Measurements from ENCODE around the gene ODAPH. TPM values are rescaled to one million over a fixed set of nuclear protein-coding genes. Genes with fewer than 3 reads are reported as not detected.

The ODAPH gene
- total and polyA plus RNA-seq, 2 of the 4 experiments (the other 2 are of a cell fraction) = not detected

DNA sequence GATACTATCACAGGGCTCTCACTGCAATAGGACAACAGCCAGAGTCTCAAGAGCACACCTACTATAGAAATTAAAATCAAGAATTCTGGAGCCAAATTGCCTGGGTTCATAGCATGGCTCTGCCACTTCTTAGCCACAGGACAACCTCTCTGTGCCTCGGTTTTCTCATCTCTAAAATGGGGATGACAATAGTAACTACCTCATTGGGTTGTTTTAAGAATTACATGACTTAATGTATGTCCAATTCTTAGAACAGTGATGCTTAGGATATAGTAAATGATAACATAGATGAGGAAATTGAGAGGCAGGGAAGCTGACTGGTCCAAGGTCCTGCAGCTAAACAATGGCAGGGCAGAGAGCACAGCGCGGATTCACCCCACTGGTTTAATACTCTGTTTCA is 11.0 kb upstream of the ODAPH start:
- ATAC-seq (ENCODE audit: low read depth) = no peak
- dilution Hi-C loops (cut with HindIII; ENCODE audit: low sequenced_read_pairs, unreplicated experiment) = no loop called here
- no peak overlapping the region for H2AK9ac ChIP-seq (replicated peaks; ENCODE audit: low read depth, low read length, poor library complexity)
- H2BK15ac ChIP-seq (ENCODE audit: low read depth, low read length) = no peak overlapping the region
- H3K23ac ChIP-seq (ENCODE audit: low read depth, low read length) = no peak overlapping the region
- no peak overlapping the region for H3K18ac ChIP-seq (ENCODE audit: low read depth, low read length)
- H3K14ac ChIP-seq (replicated peaks; ENCODE audit: low read depth, low read length) = no peak overlapping the region
- WGBS, 2 experiments (ENCODE audit: extremely low coverage in 2 of 2, insufficient read length in 1 of 2) = no CpG with 5 or more reads among the region's 3 CpGs
- H3K9me1 ChIP-seq (ENCODE audit: insufficient read depth, low read length) = peaks cover 3% of the 10 kb centered on the region; the same call in 1 of the 2 replicates
- no peak overlapping the region for H3K56ac ChIP-seq (ENCODE audit: extremely low read depth, insufficient read depth, low read length)
- H2AK5ac ChIP-seq (ENCODE audit: low read depth, low read length) = no peak overlapping the region
- in situ Hi-C loops (cut with MboI; ENCODE audit: low sequenced_read_pairs) = no loop called here
- TF ChIP-seq MAFK (IDR thresholded peaks at IDR 0.05; ENCODE audit: low read depth, low read length) (no peak), FOS (IDR thresholded peaks at IDR 0.05; ENCODE audit: low read depth, low read length) (no peak), NFE2L2 (IDR thresholded peaks at IDR 0.05; ENCODE audit: low read depth, low read length) (no peak), MXI1 (IDR thresholded peaks at IDR 0.05; ENCODE audit: borderline replicate concordance, low read depth, low read length) (no peak), MAZ (IDR thresholded peaks at IDR 0.05; ENCODE audit: borderline replicate concordance, low read depth, low read length) (no peak), RCOR1 (IDR thresholded peaks at IDR 0.05; ENCODE audit: insufficient replicate concordance, low read length) (no peak), CEBPB (IDR thresholded peaks at IDR 0.05; ENCODE audit: low read depth, low read length) (no peak), SMC3 (IDR thresholded peaks at IDR 0.05; ENCODE audit: low read depth, low read length) (no peak)
- TF ChIP-seq, protein P1, sequence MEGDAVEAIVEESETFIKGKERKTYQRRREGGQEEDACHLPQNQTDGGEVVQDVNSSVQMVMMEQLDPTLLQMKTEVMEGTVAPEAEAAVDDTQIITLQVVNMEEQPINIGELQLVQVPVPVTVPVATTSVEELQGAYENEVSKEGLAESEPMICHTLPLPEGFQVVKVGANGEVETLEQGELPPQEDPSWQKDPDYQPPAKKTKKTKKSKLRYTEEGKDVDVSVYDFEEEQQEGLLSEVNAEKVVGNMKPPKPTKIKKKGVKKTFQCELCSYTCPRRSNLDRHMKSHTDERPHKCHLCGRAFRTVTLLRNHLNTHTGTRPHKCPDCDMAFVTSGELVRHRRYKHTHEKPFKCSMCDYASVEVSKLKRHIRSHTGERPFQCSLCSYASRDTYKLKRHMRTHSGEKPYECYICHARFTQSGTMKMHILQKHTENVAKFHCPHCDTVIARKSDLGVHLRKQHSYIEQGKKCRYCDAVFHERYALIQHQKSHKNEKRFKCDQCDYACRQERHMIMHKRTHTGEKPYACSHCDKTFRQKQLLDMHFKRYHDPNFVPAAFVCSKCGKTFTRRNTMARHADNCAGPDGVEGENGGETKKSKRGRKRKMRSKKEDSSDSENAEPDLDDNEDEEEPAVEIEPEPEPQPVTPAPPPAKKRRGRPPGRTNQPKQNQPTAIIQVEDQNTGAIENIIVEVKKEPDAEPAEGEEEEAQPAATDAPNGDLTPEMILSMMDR (conservative IDR thresholded peaks at IDR 0.05; ENCODE audit: low read depth, low read length) = no peak
- TF ChIP-seq, protein P2, sequence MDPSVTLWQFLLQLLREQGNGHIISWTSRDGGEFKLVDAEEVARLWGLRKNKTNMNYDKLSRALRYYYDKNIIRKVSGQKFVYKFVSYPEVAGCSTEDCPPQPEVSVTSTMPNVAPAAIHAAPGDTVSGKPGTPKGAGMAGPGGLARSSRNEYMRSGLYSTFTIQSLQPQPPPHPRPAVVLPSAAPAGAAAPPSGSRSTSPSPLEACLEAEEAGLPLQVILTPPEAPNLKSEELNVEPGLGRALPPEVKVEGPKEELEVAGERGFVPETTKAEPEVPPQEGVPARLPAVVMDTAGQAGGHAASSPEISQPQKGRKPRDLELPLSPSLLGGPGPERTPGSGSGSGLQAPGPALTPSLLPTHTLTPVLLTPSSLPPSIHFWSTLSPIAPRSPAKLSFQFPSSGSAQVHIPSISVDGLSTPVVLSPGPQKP (IDR thresholded peaks at IDR 0.05; ENCODE audit: borderline replicate concordance, low read depth, low read length) = no peak
- H4K8ac ChIP-seq (ENCODE audit: low read depth in 2 of 2, low read length in 2 of 2) = no peak overlapping the region
- no peak overlapping the region for H4K5ac ChIP-seq (ENCODE audit: low read depth, low read length)
- no peak overlapping the region for H2BK120ac ChIP-seq (ENCODE audit: low read depth, low read length)
- H4K20me1 ChIP-seq (ENCODE audit: insufficient read depth, low read length) = no peaks in the 10 kb centered on the region
- H3K27ac ChIP-seq (ENCODE audit: insufficient read depth, low read length) = no peak overlapping the region
- H3K36me3 ChIP-seq (ENCODE audit: control insufficient read depth, insufficient read depth, low read length) = no peaks in the 10 kb centered on the region
- H3K9ac ChIP-seq (ENCODE audit: low read depth, low read length) = no peak overlapping the region
- H2BK5ac ChIP-seq (ENCODE audit: low read depth, low read length, poor library complexity, severe bottlenecking) = no peak overlapping the region
- H3K9me3 ChIP-seq (ENCODE audit: control insufficient read depth, insufficient read depth, low read length) = peaks cover 2% of the 10 kb centered on the region; the same call in 1 of the 2 replicates
- no peak for DNase-seq
- H2AFZ ChIP-seq (replicated peaks; ENCODE audit: low read length, poor library complexity) = no peak overlapping the region
- no peak overlapping the region for H2BK20ac ChIP-seq (ENCODE audit: low read depth, low read length)
- no peak overlapping the region for H3K4me2 ChIP-seq (ENCODE audit: low read depth, low read length)
- no peaks in the 10 kb centered on the region for H3K4me1 ChIP-seq (ENCODE audit: control insufficient read depth, insufficient read depth, low read length)
- no peak overlapping the region for H3K4ac ChIP-seq (ENCODE audit: low read depth, low read length)
- H4K91ac ChIP-seq (ENCODE audit: insufficient read depth, low read depth, low read length) = no peak overlapping the region
- H3K27me3 ChIP-seq (ENCODE audit: control insufficient read depth, insufficient read depth, low read length) = no peaks in the 10 kb centered on the region
- H3K79me1 ChIP-seq (ENCODE audit: low read depth in 1 of 2, low read length in 2 of 2) = no peaks in the 10 kb centered on the region
- BruUV-seq (replicated peaks) = no TSS peak
- no peak overlapping the region for H3K4me3 ChIP-seq (ENCODE audit: insufficient read depth, low read depth, low read length)
- CTCF ChIA-PET = no interaction called here
- intact Hi-C loops (cut with micrococcal nuclease) = no loop called here
- POLR2A ChIA-PET (ENCODE audit: unreplicated experiment) = no interaction called here
